MCF 10A (cell line): ENCODE data around the gene ATG10. TPM values are rescaled to one million over a fixed set of nuclear protein-coding genes. Genes with fewer than 3 reads are reported as not detected.
"Not testable (repeated sequence)": the region's sequence is repeated elsewhere in the genome, so short reads cannot be mapped to it uniquely, and the experiment has no call there.

Experiments used
- BruUV-seq: library from RNA; stranded (reverse); fragments of 400-500 nt; replicated peaks from 2 replicates; lab custom pipeline; 2021; lab: Mats Ljungman, UMichigan
- CTCF ChIA-PET: fragments of 300-600 bp; sonication (Branson Sonifier 250); formaldehyde crosslinking; extraction: SDS; loops from one replicate; lab custom pipeline; 2021; ENCODE audit warnings: antibody characterized with exemption, inconsistent platforms; lab: Yijun Ruan, JAX
- POLR2A ChIA-PET: fragments of 300-600, 350-650 bp; sonication (Branson Sonifier 250); formaldehyde crosslinking; extraction: SDS; loops from one replicate; lab custom pipeline; 2020; ENCODE audit warnings: antibody characterized with exemption, inconsistent platforms; lab: Yijun Ruan, JAX
- DNase-seq: peaks from one replicate; pipeline ENCODE4 v3.0.0-alpha.2; 2018; ENCODE audit not compliant: unreplicated experiment
- H3K27ac Mint-ChIP-seq: one replicate; pipeline ENCODE4 v1.8.0; 2022; ENCODE audit warnings: mild to moderate bottlenecking, low read depth, mixed read lengths; ENCODE audit not compliant: unreplicated experiment
- H3K27me3 Mint-ChIP-seq: one replicate; pipeline ENCODE4 v1.8.0; 2022; ENCODE audit warnings: mixed read lengths; ENCODE audit not compliant: insufficient read depth, unreplicated experiment
- H3K36me3 Mint-ChIP-seq: one replicate; pipeline ENCODE4 v1.8.0; 2022; ENCODE audit warnings: mild to moderate bottlenecking, moderate library complexity, mixed read lengths; ENCODE audit not compliant: insufficient read depth, unreplicated experiment
- H3K4me1 Mint-ChIP-seq: one replicate; pipeline ENCODE4 v1.8.0; 2022; ENCODE audit warnings: mixed read lengths; ENCODE audit not compliant: insufficient read depth, unreplicated experiment
- H3K4me3 Mint-ChIP-seq: one replicate; pipeline ENCODE4 v1.8.0; 2022; ENCODE audit warnings: mild to moderate bottlenecking, moderate library complexity, mixed read lengths; ENCODE audit not compliant: unreplicated experiment
- H3K9me3 Mint-ChIP-seq: one replicate; pipeline ENCODE4 v1.8.0; 2022; ENCODE audit warnings: mixed read lengths; ENCODE audit not compliant: unreplicated experiment
- intact Hi-C: fragments of 100-400 bp; cut with micrococcal nuclease; formaldehyde crosslinking; loops from 2 replicates; pipeline ENCODE4 v1.14.1; 2022
- total RNA-seq: library from RNA; stranded (reverse); gene quantifications from 2 replicates; pipeline ENCODE4 v1.2.3, GENCODE V29; 2022
- TF ChIP-seq, protein P1 (sequence below): fragments of 200-600 bp; IDR thresholded peaks from one replicate; pipeline ENCODE4 v1.8.0; 2022; ENCODE audit warnings: antibody characterized with exemption, mild to moderate bottlenecking; ENCODE audit not compliant: unreplicated experiment

The ATG10 gene
- total RNA-seq, 1 experiment from 2014 or later: 9.9 TPM

DNA sequence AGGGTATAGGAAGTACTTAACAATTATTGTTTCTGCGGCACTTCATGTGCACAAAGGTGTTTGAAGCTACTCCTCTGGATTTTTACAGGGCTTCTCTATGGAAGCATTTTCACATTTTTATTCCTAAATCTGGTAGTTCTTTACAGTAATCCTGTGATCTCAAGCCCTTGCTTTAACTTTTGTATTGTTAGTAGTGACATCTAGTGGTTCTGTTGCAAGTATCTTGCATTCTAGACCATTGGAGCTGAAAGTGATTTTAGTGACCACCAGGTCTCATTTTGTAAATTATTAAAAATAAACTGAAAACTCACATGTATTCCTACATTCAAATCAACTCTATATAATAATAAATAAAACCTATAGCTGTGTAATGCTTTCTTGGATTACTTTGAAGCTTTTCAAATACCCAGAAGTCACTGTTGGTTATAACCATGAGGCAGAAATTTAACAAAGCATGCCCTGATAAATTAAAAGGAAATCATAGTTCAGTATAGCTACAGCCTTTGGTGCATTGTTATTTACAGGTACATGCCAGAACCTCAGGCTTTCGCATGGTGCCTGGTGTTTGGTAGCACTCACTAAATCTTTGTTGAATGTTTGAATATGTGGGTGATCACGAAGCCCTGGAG is 287.5 kb downstream of the ATG10 start:
- intact Hi-C loops: loop anchor here (1.0 kb wide), 1 partner anchor 85 kb away; no protein-coding TSS in a partner anchor
- H3K27me3 Mint-ChIP-seq: no peaks in the 10 kb centered on the region
- no peaks in the 10 kb centered on the region for H3K9me3 Mint-ChIP-seq
- H3K36me3 Mint-ChIP-seq: peaks cover 7% of the 10 kb centered on the region
- TF ChIP-seq, protein P1, sequence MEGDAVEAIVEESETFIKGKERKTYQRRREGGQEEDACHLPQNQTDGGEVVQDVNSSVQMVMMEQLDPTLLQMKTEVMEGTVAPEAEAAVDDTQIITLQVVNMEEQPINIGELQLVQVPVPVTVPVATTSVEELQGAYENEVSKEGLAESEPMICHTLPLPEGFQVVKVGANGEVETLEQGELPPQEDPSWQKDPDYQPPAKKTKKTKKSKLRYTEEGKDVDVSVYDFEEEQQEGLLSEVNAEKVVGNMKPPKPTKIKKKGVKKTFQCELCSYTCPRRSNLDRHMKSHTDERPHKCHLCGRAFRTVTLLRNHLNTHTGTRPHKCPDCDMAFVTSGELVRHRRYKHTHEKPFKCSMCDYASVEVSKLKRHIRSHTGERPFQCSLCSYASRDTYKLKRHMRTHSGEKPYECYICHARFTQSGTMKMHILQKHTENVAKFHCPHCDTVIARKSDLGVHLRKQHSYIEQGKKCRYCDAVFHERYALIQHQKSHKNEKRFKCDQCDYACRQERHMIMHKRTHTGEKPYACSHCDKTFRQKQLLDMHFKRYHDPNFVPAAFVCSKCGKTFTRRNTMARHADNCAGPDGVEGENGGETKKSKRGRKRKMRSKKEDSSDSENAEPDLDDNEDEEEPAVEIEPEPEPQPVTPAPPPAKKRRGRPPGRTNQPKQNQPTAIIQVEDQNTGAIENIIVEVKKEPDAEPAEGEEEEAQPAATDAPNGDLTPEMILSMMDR: peak; percentile 24
- no peaks in the 10 kb centered on the region for H3K4me1 Mint-ChIP-seq
- H3K27ac Mint-ChIP-seq: no peak overlapping the region
- BruUV-seq: no TSS peak
- CTCF ChIA-PET: interaction anchor here (0.6 to 2.9 kb wide), 36 partner anchors 9 to 1375 kb away, joined by 3 to 36 read pairs (median 3); no protein-coding TSS in a partner anchor
- DNase-seq: peak; percentile 25
- POLR2A ChIA-PET: interaction anchor here (0.7 to 1.3 kb wide), 2 partner anchors 11 to 19 kb away, joined by 3 to 4 read pairs; no protein-coding TSS in a partner anchor
- H3K4me3 Mint-ChIP-seq: no peak overlapping the region

DNA sequence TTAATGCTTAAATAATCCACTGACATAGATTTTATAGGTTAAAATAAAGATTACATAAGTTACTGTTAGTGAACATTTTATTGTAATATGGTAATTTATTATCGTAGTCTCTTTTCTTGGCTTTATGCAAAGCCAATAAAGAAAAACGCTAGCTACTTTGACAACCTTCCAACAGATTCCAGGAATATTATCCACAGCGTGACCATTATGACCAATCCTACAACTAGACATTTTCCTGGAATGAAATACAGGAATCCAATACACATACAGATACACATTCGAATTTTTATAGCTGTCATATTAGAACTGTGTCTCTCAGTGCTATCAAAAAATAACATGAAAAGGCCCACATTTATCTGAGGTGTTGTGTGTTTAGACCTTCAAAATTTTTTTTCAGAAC is 293.2 kb downstream of the ATG10 start:
- Mint-ChIP-seq H3K27me3 (no peaks in the 10 kb centered on the region), H3K4me3 (no peak overlapping the region), H3K27ac (no peak overlapping the region), H3K4me1 (no peaks in the 10 kb centered on the region), H3K36me3 (no peaks in the 10 kb centered on the region), H3K9me3 (no peaks in the 10 kb centered on the region)
- CTCF ChIA-PET: interaction anchor here (0.7 kb wide), 3 partner anchors 10 to 47 kb away, joined by 3 to 4 read pairs (median 3); partner anchors contain the start of gene RPS23
- DNase-seq: no peak
- intact Hi-C loops: no loop called here
- no TSS peak for BruUV-seq
- TF ChIP-seq, protein P1: no peak
- POLR2A ChIA-PET: interaction anchor here (2.0 kb wide), 1 partner anchor 9 kb away, joined by 16 read pairs; no protein-coding TSS in a partner anchor

DNA sequence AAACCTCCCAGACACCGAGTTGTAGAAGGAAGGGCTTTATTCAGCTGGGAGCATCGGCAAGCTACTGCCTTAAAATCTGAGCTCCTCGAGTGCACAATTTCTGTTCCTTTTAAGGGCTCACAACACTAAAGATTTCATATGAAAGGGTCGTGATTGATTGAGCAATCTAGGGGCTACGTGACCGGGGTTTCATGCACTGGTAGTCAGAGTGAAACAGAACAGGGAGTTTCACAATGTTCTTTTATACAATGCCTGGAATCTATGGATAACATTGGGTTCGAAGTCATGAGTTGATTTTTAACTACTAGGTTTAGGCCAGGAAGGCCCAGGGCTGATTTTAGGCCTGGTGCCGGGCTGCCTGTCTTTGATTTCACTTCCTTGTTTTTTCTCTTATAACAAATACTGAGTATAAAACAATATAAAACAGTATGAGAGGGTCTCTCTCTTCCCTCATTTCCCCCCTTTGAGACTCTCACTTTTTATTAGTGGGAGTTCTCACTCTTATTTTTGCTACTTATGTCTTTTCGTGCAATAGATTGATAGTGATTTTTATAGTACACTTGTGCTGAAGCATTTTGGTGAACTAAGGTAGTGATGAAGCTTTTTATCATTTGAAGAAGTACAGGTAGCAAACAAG is 295.6 kb downstream of the ATG10 start:
- intact Hi-C loops, H3K36me3 Mint-ChIP-seq, H3K4me3 Mint-ChIP-seq, H3K4me1 Mint-ChIP-seq, H3K9me3 Mint-ChIP-seq, BruUV-seq, H3K27ac Mint-ChIP-seq, H3K27me3 Mint-ChIP-seq, DNase-seq: not testable (repeated sequence)
- ChIA-PET POLR2A (interaction anchor here (0.7 to 1.4 kb wide), 3 partner anchors 10 to 26 kb away, joined by 3 to 6 read pairs (median 4); no protein-coding TSS in a partner anchor), CTCF (interaction anchor here (1.8 kb wide), 1 partner anchor 8 kb away, joined by 13 read pairs; no protein-coding TSS in a partner anchor)

DNA sequence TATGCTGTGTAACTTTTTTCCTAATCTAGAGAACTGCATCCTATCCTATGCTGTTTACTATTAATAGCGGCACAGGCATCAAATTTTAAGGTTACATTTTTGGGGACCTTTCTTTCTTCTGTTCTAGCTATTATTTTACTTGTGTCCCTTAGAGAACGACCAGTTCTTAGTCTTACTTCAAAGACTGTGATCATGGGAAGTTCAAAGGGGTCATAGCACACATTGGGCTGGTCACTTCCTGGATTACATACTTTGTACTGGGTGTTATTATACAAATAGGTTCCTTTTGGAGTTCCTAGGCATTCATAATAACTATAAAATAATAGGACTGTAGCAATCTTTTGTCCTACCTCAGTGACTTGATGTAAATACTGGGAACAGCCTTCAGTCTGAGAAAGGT is 297.5 kb downstream of the ATG10 start:
- H3K27me3 Mint-ChIP-seq, DNase-seq, H3K4me3 Mint-ChIP-seq, intact Hi-C loops, H3K9me3 Mint-ChIP-seq, H3K27ac Mint-ChIP-seq, H3K4me1 Mint-ChIP-seq: not testable (repeated sequence)
- POLR2A ChIA-PET: interaction anchor here (1.9 kb wide), 1 partner anchor 9 kb away, joined by 10 read pairs; the partner anchor contains the start of gene RPS23
- CTCF ChIA-PET: interaction anchor here (0.5 to 1.8 kb wide), 3 partner anchors 10 to 759 kb away, joined by 3 to 13 read pairs (median 3); no protein-coding TSS in a partner anchor
- BruUV-seq: TSS peak; percentile 1
- H3K36me3 Mint-ChIP-seq: peaks cover 21% of the 10 kb centered on the region

DNA sequence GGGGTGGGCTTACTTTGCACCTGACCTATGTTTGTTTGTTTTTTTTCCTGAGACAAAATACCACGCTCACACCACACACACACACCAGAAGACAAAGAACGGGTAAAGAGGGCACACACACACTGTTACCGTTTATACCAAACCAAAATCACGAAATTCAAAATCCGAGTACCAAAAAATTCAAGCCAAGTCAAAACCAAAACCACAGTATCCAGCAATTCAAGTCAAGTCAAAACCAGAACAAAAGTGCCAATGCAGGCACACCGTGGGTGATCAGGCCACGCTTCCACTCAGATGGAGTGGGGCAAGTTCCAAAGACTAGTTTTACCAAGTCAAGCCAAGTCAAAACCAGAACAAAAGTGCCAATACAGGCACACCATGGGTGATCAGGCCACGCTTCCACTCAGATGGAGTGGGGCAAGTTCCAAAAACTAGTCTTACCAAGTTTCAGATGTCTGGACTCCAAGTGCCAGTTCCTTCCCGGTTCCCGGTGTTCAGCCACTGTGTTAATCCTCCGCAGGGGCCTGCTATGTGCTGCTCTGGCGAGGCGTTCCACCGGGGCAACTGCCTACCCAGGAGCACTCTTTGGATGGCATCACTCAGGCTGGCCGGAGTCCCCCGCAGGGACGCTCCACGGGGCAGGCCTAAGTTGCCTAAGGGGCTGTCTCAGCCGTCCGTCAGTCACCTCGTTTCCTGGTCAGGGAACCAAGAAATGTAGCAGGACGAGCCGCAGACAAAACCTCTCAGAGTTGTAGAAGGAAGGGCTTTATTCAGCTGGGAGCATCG is 300.9 kb downstream of the ATG10 start:
- BruUV-seq, H3K9me3 Mint-ChIP-seq, DNase-seq, H3K4me1 Mint-ChIP-seq, H3K4me3 Mint-ChIP-seq, intact Hi-C loops, H3K27ac Mint-ChIP-seq, H3K27me3 Mint-ChIP-seq: not testable (repeated sequence)
- ChIA-PET POLR2A (interaction anchor here (0.6 to 2.4 kb wide), 3 partner anchors 8 to 852 kb away, joined by 3 to 16 read pairs (median 4); no protein-coding TSS in a partner anchor), CTCF (interaction anchor here (2.4 kb wide), 1 partner anchor 13 kb away, joined by 18 read pairs; no protein-coding TSS in a partner anchor)
- H3K36me3 Mint-ChIP-seq: peaks cover 55% of the 10 kb centered on the region

DNA sequence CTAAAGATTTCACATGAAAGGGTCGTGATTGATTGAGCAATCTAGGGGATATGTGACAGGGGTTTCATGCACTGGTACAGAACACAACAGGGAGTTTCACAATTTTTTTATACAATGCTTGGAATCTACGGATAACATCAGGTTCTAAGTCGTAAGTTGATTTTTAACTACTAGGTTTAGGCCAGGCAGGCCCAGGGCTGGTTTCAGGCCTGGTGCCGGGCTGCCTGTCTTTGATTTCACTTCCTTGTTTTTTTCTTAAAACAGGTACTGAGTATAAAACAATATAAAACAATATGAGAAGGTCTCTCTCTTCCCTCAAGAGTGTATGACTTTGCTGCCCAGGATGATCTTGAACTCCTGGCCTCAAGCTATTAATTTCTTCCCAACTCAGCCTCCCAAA is 301.6 kb downstream of the ATG10 start:
- BruUV-seq, H3K27me3 Mint-ChIP-seq, H3K4me3 Mint-ChIP-seq, H3K27ac Mint-ChIP-seq, intact Hi-C loops, H3K4me1 Mint-ChIP-seq, H3K9me3 Mint-ChIP-seq, DNase-seq: not testable (repeated sequence)
- ChIA-PET CTCF (interaction anchor here (0.6 to 2.4 kb wide), 2 partner anchors 14 to 99 kb away, joined by 3 to 18 read pairs; no protein-coding TSS in a partner anchor), POLR2A (interaction anchor here (0.6 to 2.4 kb wide), 3 partner anchors 9 to 853 kb away, joined by 3 to 16 read pairs (median 4); no protein-coding TSS in a partner anchor)
- peaks cover 62% of the 10 kb centered on the region for H3K36me3 Mint-ChIP-seq
